ENCODE data around the gene CABCOCO1.

- TF ChIP-seq CTCF (IDR thresholded peaks at IDR 0.05) (no peak), EP300 (IDR thresholded peaks at IDR 0.05) (no peak)
Observed at GRCh38 chr10:61702584-61702983, 39.9 kb downstream of the CABCOCO1 start.

Data from gastroesophageal sphincter (tissue), 3 donors.